Tibial artery (tissue), 4 donors: Measurements from ENCODE around the gene NHERF1.

ENCODE experiments used
- DNase-seq, 2 donors: peaks; one replicate each; pipeline ENCODE4 v3.0.0-alpha.2; 2019
- H3K27ac ChIP-seq, 2 donors: fragments of 200-600 bp; sonication (generic) in 1 of 2; 1 replicate in 1 of 2; 2 replicates in 1 of 2; pipeline ENCODE4 v1.5.1; 2018 to 2019; ENCODE audit warnings: mild to moderate bottlenecking in 1 of 2
- H3K27me3 ChIP-seq, 2 donors: fragments of 200-600 bp; sonication (generic) in 1 of 2; one replicate each; pipeline versions ENCODE4 v1.5.1 to v1.6.0; 2016 to 2019
- H3K36me3 ChIP-seq, 3 donors: fragments of 200-600 bp; sonication (generic) in 2 of 3; one replicate each; pipeline ENCODE4 v1.5.1; 2016 to 2019; ENCODE audit warnings: mild to moderate bottlenecking in 2 of 3
- H3K4me1 ChIP-seq, 4 donors: fragments of 200-600 bp; sonication (generic) in 2 of 4; 1 replicate in 3 of 4; 2 replicates in 1 of 4; pipeline ENCODE4 v1.5.1; 2016 to 2019
- H3K4me3 ChIP-seq, 2 donors: fragments of 200-600 bp; sonication (generic) in 1 of 2; 1 replicate in 1 of 2; 2 replicates in 1 of 2; pipeline ENCODE4 v1.5.1; 2018 to 2019; ENCODE audit warnings: mild to moderate bottlenecking in 2 of 2
- H3K9me3 ChIP-seq, 3 donors: fragments of 200-600 bp; sonication (generic) in 1 of 3; one replicate each; pipeline ENCODE4 v1.5.1; 2016 to 2019
- CTCF ChIP-seq, 2 experiments: fragments of 200-600 bp in 1 of 2; fragments of 450-650 bp in 1 of 2; IDR thresholded peaks; one replicate each; pipeline ENCODE4 v1.5.1; 2017 to 2019; ENCODE audit warnings: antibody characterized with exemption in 2 of 2, mild to moderate bottlenecking in 1 of 2, moderate library complexity in 1 of 2
- intact Hi-C: fragments of 100-400 bp; cut with DNase I; formaldehyde crosslinking; loops from one replicate; pipeline ENCODE4 v1.15.0; 2023; ENCODE audit warnings: low total_unique reads

Gene NHERF1

GRCh38 chr17:74807925-74808324, 59.5 kb downstream of the NHERF1 start:
- Histone ChIP-seq H3K27ac (no peak overlapping the region), H3K4me3 (no peak overlapping the region), H3K36me3 (peaks cover 0 to 38% (median 4%) of the 10 kb centered on the region in 3 donors), H3K4me1 (peaks cover 0 to 15% (median 6%) of the 10 kb centered on the region in 4 donors), H3K9me3 (no peaks in the 10 kb centered on the region), H3K27me3 (no peaks in the 10 kb centered on the region)
- no peak for DNase-seq
- intact Hi-C loops, result no loop called here
- no peak for TF ChIP-seq CTCF (IDR thresholded peaks at IDR 0.05)

- H3K9me3 ChIP-seq, result no peaks in the 10 kb centered on the region
- TF ChIP-seq CTCF (IDR thresholded peaks at IDR 0.05), result no peak
- H3K27ac ChIP-seq, result no peak overlapping the region
- peaks cover 0 to 15% (median 7%) of the 10 kb centered on the region in 4 donors for H3K4me1 ChIP-seq
- H3K27me3 ChIP-seq, result no peaks in the 10 kb centered on the region
- intact Hi-C loops, result no loop called here
- H3K36me3 ChIP-seq, result peaks cover 0 to 32% (median 4%) of the 10 kb centered on the region in 3 donors
- no peak for DNase-seq
- H3K4me3 ChIP-seq, result no peak overlapping the region
Measured at GRCh38 chr17:74808714-74809430, 60.4 kb downstream of the NHERF1 start.

DNA sequence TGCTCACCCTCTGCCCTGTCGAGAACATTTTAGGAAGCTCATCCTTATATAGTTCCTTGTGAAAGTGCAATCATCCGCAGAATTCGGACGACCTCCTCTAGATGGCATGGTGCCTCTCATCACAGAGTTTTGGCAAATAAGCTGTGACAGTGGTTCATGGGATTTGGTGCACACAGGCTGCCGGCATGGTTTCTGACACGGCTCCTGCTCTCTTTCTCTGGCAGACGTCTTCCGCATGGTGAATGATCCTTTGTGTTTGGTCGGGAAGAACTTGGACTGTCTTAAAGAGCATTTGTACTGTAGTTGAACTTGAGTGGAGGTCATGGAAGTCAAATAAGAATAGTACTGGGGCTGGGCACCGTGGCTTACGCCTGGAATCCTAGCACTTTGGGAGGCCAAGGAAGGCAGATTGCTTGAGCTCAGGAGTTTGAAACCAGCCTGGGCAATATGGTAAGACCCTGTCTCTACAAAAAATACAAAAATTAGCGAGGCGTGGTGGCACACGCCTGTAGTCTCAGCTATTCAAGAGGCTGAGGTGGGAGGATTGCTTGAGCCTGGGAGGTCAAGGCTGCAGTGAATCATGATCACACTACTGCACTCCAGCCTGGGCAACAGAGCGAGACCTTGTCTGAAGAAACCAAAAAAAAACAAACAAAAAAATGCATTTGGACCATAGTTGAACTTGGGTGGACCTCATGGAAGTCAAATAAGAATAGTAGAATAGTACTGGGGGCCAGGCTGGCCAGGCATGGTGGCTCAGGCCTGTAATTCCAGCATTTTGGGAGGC, 62.5 kb downstream of the NHERF1 start:
- TF ChIP-seq CTCF (IDR thresholded peaks at IDR 0.05), result no peak
- Histone ChIP-seq H3K4me3 (no peak overlapping the region), H3K27me3 (no peaks in the 10 kb centered on the region), H3K9me3 (no peaks in the 10 kb centered on the region), H3K36me3 (peaks cover 0 to 19% (median 4%) of the 10 kb centered on the region in 3 donors), H3K4me1 (peaks cover 0 to 15% (median 7%) of the 10 kb centered on the region in 4 donors), H3K27ac (no peak overlapping the region)
- intact Hi-C loops, result no loop called here
- DNase-seq, result no peak

GRCh38 chr17:74812109-74813009, 63.9 kb downstream of the NHERF1 start:
- intact Hi-C loops, result no loop called here
- H3K9me3 ChIP-seq, result no peaks in the 10 kb centered on the region
- H3K4me3 ChIP-seq, result no peak overlapping the region
- no peaks in the 10 kb centered on the region for H3K27me3 ChIP-seq
- H3K27ac ChIP-seq, result no peak overlapping the region
- H3K4me1 ChIP-seq, result peaks cover 0 to 15% (median 7%) of the 10 kb centered on the region in 4 donors
- peaks cover 0 to 12% (median 2%) of the 10 kb centered on the region in 3 donors for H3K36me3 ChIP-seq
- TF ChIP-seq CTCF (IDR thresholded peaks at IDR 0.05), result no peak
- DNase-seq, result no peak

DNA sequence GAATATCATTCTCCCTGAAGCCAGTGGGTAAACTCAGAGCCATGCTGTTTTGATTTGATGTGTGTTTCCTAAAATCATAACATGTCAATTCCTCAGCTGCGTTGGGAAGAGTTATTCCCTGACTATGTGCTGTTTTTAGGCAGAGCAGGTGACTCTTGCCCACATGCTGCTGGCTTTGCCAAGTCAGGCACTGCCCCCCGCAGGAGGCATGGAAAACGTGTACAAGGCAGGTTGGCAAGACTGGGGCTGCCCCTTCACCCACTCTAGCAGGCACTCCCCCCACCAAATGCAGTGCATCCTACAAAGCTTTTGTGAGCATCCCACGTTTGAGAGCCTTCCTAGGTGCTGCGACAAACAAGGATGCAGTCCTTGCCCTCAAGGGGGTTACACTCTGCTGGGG, 66.0 kb downstream of the NHERF1 start:
- H3K4me1 ChIP-seq, result peaks cover 0 to 15% (median 7%) of the 10 kb centered on the region in 4 donors
- intact Hi-C loops, result no loop called here
- no peak overlapping the region for H3K27ac ChIP-seq
- no peaks in the 10 kb centered on the region for H3K9me3 ChIP-seq
- no peak for TF ChIP-seq CTCF (IDR thresholded peaks at IDR 0.05)
- H3K27me3 ChIP-seq, result no peaks in the 10 kb centered on the region
- DNase-seq, result no peak
- no peak overlapping the region for H3K4me3 ChIP-seq
- H3K36me3 ChIP-seq, result peaks cover 0 to 11% (median 3%) of the 10 kb centered on the region in 3 donors
